Fibroblast of skin of back (primary cell): ENCODE results near the gene ISCU.

Experiments used
- DNase-seq: peaks from one replicate; pipeline ENCODE4 v3.0.0-alpha.2; 2013

ISCU gene

GRCh38 chr12:108591267-108591980 lies 29.0 kb downstream of the ISCU start:
- no peak for DNase-seq

- DNase-seq, result no peak
These were observed 29.9 kb downstream of the ISCU start for GRCh38 chr12:108592033-108592909.

GRCh38 chr12:108594323-108594903 lies 32.0 kb downstream of the ISCU start:
- DNase-seq, result no peak

- DNase-seq, result no peak
These were observed 32.7 kb downstream of the ISCU start for GRCh38 chr12:108594960-108595710.

GRCh38 chr12:108595711-108596647 lies 33.6 kb downstream of the ISCU start:
- no peak for DNase-seq

- peak; percentile 35 for DNase-seq
These were observed 34.6 kb downstream of the ISCU start for GRCh38 chr12:108596854-108597558.

GRCh38 chr12:108597559-108598471 lies 35.4 kb downstream of the ISCU start, which contains the start of gene TMEM119:
TMEM119 (minus strand) TSS chr12:108598084; CDS start chr12:108592383, 5,701 bp downstream.
- DNase-seq, result peak; percentile 85

GRCh38 chr12:108598553-108599250 lies 36.3 kb downstream of the ISCU start:
- no peak for DNase-seq

- DNase-seq, result no peak
These were observed 37.1 kb downstream of the ISCU start for GRCh38 chr12:108599541-108599940.

- no peak for DNase-seq
These were observed 37.7 kb downstream of the ISCU start for GRCh38 chr12:108599948-108600701.

GRCh38 chr12:108600702-108601007 lies 38.3 kb downstream of the ISCU start:
- no peak for DNase-seq

- DNase-seq, result no peak
These were observed 39.9 kb downstream of the ISCU start for GRCh38 chr12:108602209-108602705.

- no peak for DNase-seq
These were observed 40.7 kb downstream of the ISCU start for GRCh38 chr12:108602976-108603704.

- no peak for DNase-seq
These were observed 41.3 kb downstream of the ISCU start for GRCh38 chr12:108603743-108604142.

- no peak for DNase-seq
These were observed 42.0 kb downstream of the ISCU start for GRCh38 chr12:108604208-108604941.

GRCh38 chr12:108605000-108605689 lies 42.7 kb downstream of the ISCU start:
- DNase-seq, result no peak
